Measurements from ENCODE around the gene PPP1CC.

DNA sequence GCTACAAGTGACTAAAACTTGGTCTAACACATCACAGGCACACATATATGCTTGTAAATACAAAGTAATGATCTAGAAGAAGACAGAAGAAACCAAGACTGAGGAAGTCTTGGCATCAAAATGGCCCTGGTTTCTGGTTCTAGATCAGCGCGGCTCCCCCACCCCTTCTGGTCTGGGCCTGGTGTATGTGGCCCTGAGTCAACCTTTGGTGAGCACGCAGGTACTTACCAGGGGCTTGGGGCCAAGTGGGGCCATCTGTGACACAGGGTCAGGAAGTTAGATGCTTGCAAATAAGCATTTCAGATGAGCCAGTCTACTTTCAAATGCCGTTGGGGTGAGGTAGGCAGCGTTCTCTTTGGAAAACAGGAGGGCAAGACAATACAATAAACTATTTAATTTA, 40.6 kb downstream of the PPP1CC start:
- no peak for TF ChIP-seq POLR2A (IDR thresholded peaks at IDR 0.05)
- TF ChIP-seq, protein P1, sequence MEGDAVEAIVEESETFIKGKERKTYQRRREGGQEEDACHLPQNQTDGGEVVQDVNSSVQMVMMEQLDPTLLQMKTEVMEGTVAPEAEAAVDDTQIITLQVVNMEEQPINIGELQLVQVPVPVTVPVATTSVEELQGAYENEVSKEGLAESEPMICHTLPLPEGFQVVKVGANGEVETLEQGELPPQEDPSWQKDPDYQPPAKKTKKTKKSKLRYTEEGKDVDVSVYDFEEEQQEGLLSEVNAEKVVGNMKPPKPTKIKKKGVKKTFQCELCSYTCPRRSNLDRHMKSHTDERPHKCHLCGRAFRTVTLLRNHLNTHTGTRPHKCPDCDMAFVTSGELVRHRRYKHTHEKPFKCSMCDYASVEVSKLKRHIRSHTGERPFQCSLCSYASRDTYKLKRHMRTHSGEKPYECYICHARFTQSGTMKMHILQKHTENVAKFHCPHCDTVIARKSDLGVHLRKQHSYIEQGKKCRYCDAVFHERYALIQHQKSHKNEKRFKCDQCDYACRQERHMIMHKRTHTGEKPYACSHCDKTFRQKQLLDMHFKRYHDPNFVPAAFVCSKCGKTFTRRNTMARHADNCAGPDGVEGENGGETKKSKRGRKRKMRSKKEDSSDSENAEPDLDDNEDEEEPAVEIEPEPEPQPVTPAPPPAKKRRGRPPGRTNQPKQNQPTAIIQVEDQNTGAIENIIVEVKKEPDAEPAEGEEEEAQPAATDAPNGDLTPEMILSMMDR (IDR thresholded peaks at IDR 0.05): no peak
